ENCODE results near the gene OR4C15.

The OR4C15 gene

GRCh38 chr11:55554169-55554568, at the start of gene OR4C15:
TSS of gene OR4C15 (plus strand) at chr11:55554469. CDS start at chr11:55554469, 0 bp downstream.
- DNase-seq (ENCODE audit: low read depth) = no peak

- no peak for DNase-seq (ENCODE audit: low read depth)
These were observed 17.6 kb downstream of the OR4C15 start, which contains the start of gene OR4C16 for GRCh38 chr11:55571828-55572227. TSS of gene OR4C16 (plus strand) at chr11:55572128. CDS start at chr11:55572128, 0 bp downstream.

- DNase-seq (ENCODE audit: low read depth) = no peak
These were observed 18.3 kb downstream of the OR4C15 start for GRCh38 chr11:55572548-55572947.

Data from CMK (cell line).